Stimulated activated naive CD4-positive, alpha-beta T cell treated with Interleukin-2 at 50 U/mL for 16 hours (primary cell): ENCODE data around the gene ENO4.

Source experiments
- DNase-seq: peaks from one replicate; lab custom pipeline; 2025; lab: John Stamatoyannopoulos, UW

ENO4 gene

DNA sequence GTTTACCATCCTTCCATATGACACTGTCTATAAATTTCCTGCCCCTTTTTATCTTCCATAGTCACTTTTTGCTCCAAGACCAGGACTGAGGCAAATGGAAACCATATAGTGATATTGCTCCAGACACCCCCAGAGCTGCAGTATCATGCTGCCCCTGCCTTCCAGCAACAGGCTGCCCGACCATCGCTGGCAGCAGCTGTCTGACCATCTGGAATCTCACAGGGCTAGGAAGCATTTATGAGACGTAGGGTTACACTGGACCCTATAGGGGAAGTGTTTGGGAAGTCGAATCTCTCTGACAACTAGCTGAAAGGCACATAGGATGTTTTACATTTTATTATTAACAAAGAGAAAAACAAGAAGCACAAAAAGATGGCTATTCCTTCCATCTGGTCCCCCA, 19.4 kb downstream of the ENO4 start:
- DNase-seq: no peak

- no peak for DNase-seq
Measured at GRCh38 chr10:116870949-116871348, 21.6 kb downstream of the ENO4 start.

DNA sequence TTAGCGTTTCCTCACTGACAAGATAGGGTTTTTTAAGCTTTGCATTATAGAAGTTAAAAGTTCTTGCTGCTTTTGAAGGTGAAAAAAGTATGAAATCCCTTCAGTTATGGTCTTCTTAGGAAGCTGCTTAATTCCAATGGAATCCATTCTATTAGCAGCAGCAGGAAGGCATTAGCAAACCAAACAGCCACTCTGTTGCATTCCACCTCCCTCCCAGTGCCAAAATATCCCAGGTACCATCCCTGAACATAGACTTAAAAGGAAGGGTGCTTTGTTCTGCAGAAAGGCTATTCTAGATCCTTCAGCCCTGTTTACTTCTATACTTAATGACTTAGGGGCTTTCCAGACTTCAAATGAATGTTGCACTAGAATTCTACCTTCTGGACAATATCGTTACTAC, 23.8 kb downstream of the ENO4 start:
- DNase-seq: no peak

DNA sequence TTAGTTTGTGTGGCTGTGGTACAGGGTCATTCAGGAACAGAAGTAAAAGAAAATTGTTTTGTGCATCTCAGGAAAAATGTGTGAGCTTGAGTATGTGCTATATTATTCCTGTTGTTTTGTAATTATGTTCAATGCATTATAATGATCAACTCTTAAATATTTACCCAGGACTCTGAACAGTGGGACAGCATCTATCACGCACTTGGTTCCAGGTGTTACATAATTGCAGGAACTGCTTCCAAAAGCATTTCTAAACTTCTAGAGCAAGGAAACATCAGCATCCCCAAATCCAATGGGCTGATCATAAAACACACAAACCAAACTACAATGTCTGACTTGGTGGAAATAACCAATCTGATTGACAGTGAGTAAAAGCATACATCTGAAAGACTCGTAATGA, 26.6 kb downstream of the ENO4 start:
- no peak for DNase-seq

DNA sequence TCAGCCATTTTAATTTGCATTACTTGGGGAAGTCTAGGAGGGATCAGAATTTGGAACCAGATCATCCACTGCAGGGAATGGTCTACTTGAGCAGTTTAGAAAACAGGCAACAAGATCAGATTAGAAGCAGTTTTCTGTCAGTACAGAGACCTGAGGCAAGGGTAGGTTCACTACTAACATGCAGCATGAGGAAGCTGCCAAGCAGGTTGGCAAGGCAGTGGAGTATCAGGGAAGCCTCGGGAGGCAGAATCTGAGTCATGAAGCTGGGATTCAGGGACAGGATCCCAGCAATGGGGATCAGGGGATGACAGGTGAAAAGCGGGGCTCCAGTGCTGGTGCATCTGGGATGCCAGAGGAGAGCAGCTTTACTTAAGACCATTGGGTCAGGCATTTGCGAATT, 28.1 kb downstream of the ENO4 start:
- DNase-seq: no peak

GRCh38 chr10:116878123-116878522, 28.8 kb downstream of the ENO4 start:
- no peak for DNase-seq

DNA sequence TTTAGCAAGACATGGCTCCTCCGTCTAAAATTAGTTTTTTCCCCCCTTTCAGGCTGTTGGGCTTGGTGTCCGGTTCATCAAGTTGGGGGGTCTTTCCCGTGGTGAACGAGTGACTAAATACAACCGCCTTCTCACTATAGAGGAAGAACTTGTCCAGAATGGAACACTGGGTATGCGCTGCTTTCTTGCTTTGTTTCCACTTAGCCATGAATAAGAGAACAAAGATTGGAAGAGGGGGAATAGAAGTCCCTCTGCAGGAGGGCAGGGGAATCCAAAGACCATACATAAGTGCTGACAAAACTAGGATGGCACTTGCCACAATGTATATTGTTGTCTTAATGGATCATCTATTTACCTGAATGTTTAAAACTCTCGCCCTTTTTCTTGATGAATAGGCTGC, 30.5 kb downstream of the ENO4 start:
- no peak for DNase-seq

DNA sequence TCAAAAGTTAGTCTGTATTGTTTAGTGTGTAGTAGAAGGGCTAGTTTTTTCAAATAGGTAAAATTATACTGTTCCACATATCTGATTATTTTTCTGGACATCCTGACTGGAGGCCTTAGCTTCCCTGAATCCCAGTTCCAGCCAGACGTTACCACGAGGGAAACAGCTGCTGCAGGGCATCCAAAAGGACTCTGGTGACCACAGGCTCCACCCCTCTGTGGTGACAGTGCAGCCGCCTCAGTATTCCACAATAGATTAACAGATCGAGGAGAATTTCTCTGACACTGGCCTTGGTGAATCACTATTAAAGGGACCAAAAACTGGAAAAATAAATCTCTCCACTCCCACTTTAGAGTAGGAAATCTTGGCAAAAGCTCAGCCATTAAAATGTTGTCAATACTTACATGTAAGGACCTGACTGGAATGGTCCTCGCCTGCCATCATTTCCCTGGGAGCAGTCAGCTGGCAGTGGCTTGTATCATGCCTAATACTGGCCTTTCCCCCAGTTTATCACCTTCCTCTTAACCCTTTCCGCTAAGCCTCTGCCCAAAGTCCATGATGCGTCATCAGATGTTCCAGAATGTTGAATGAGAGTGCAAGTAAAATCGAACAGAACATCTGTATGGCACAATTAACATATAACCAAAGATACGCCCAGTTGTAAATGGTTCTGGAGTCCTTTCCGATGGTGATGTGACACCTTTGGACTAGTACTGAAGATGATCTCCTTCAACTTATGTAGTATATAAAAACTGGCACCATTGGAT, 31.6 kb downstream of the ENO4 start:
- no peak for DNase-seq

DNA sequence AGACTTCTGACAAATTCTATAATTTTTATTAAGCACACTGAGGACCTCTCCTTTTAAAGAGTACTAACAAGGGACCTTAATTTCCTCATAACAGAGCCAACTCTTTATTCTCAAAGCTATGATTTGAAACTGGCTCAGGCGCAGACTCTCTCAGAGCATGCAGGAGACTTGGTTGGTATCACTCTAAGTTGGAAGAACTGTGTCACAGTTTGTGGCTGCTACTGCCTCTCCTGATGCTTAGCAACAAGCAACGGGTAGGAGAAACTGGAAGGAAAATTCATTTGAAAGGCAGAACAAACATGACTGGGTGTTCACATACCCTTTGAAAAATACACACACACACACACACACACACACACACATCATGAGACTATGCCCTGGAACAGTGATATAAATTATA, 33.3 kb downstream of the ENO4 start:
- no peak for DNase-seq

DNA sequence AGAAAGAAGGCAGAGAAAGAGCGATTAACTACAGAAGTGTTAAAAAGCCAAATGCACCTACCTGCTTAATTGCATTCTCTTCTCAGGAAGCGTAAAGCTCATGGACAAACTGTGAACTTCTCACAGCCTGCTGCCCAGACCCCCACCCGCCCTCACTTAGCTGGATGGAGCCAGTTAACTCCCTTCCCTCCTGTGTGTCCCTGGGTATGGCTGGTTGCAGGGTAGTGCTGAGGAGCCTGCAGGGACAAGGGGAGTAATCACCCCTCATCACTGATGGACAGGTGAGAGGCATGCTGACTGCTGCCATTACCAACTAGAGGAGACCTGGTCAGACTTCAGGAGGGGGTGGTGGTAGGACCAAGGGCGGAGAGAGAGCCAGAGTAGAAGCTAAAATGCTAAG, 37.5 kb downstream of the ENO4 start:
- no peak for DNase-seq

DNA sequence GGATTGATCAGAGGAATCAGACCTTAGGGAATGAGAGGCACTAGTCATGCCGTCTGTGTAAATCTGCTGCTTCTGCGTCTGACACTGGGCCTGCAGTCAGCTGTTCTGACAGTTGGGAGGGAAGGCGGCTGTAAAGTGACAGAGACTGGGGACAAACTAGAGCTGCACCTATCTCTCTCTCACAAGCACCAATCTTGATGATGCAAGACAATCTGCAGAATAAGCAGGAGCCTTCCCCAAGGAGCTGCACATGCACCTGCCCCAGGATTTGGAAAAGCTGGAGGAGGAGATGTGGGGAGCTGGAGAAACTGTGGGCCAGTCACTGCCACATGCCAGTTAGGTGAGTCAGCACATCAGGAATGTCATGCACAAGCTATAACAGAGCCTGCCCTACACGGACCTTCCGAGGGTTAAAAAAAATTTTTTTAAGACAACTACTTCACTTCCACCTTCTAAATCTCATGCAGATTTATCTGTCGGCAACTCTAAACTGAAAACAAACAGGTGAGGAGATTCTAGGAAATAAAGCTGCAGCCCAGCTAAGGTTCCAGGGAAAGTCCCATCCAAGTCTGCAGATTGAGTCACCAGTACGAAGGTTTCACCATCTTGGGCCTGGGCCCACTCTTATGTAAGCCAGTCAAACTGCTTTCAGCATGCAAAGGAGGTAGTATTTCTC, 39.2 kb downstream of the ENO4 start:
- DNase-seq: no peak

DNA sequence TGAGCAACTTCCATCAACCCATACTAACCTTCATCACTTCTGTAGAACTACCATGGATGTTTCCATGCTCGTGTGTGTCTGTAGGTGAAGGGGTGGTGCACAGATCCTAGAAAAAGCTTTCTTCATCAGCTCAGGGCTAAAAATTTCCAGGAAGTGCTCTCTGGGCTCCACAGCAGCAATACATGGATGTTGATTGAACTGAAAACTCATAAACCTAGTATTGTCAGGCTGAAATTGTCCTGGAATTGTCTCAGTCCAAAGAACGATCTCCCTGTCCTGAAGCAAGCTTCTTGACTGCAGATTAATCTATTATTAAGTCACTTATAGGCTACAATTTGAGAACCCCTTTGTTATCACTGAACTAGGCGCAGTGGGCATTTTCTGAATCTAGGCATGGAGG, 39.8 kb downstream of the ENO4 start:
- no peak for DNase-seq

- DNase-seq: no peak
Measured at GRCh38 chr10:116891208-116891607, 41.9 kb downstream of the ENO4 start.

- no peak for DNase-seq
Measured at GRCh38 chr10:116892907-116893685, 43.8 kb downstream of the ENO4 start.

- DNase-seq: no peak
Measured at GRCh38 chr10:116893686-116894037, 44.4 kb downstream of the ENO4 start.

- no peak for DNase-seq
Measured at GRCh38 chr10:116899626-116900025, 50.3 kb downstream of the ENO4 start.

GRCh38 chr10:116905845-116906210, 56.5 kb downstream of the ENO4 start:
- no peak for DNase-seq

DNA sequence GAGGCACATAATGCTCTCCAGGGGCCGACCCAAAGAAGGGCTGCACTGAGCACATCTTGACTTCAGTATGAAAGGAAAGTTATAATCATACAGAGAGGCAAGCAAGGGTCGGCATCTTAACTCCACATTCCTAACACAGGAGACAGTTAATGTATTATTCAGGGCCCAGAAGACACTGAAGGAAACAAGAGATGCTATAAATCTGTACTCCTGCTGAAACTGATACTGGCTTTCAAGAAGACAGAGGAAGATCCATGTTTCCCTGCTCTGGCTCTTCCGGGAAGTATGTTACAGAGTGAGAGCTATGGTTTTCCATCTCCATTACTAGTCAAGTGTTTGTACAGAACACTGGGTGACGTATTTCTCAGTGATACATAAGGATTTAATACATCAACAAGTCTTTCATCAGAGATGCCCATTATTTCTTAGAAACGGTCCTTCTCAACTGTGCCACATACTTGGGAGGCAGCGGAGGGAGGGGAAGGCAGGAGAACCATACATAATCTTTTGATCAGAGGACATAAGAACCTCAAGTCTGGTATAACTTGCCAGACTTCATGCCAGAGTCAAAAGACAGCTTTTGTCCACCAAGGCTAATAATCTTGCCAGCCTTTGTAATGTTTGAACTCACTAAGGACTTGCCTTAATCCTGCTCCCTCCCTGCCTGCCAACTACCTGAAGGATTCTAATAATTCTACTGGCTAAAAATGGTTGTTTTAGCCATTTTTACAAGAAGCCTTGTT, 58.1 kb downstream of the ENO4 start:
- DNase-seq: no peak

DNA sequence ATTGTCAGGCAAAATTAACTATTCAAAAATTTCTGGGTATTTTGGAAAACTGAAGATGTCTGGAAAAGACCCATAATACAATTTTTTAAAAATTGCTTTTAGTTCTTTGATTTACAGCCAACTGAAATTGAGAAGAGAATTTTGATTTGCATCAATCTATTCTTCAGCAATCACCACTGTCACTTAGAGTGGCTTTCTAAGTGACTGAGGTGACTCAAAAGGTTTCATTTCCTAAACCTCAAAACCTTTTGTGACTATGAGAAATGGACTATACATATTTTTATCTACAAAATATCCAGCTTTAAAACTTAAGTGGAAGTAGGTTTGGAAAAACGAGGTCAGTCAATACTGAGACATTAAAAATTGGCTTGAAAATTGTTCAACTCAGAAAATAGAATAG, 60.0 kb downstream of the ENO4 start:
- DNase-seq: no peak

DNA sequence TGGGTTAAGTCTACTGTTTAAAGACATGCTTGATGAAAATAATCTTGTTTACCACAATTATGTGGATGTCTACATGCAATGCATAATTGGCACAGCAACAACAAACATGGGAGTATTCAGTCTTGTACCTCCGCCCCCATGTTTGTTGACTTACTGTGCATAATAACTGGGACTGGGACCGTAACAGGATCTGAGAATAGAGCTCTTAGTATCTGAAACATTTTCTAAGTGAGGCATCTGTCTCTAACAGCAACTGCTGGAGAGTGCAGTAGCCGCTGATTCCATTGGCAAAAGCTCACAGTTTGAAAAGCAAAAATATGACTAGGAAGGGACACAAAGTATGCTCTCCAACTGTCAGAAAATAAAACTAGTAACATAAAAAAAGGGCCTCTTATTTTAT, 61.6 kb downstream of the ENO4 start:
- DNase-seq: no peak

DNA sequence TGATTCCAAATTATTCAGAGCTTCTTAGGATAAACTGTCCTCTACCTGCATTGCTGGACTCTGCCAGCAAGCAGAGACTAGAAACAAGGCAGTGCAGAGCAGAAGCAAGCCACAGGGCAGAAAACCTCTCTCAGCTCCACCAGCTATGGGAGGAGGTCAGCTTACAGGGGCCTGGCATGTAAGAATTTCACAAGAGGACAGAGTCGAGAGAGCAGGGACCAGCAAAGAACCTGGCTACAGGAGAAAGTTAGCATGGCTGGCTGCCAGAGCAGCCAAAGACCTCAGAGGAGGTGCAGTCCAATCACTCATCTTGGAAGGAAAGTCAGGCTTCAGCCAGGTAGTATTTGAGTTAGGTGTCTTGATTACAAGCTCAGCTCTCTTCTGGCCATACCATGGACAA, 62.9 kb downstream of the ENO4 start:
- no peak for DNase-seq

DNA sequence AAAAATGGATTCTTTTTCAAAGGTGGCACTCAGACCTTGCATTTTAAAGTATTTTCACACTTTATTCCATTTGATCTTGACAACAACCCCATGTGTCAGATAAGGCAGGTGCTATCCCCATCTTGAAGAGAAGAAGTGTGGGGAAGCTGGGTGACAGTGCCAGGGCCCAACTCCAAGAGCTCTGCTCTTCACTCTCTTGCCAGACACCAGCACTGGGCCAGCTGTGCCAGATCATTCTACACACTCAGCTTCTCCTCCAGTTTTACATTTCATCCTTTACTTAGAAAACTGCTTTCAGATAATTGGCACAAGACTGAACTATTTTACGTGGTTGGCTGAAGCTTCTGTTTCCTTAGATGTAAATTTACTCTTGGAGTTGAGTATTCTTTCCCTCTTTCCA, 64.4 kb downstream of the ENO4 start:
- no peak for DNase-seq

GRCh38 chr10:116915340-116915739, 66.0 kb downstream of the ENO4 start:
- no peak for DNase-seq
